ENCODE results near the gene CWC27.
"Not testable (repeated sequence)": the region's sequence is repeated elsewhere in the genome, so short reads cannot be mapped to it uniquely, and the experiment has no call there.

CWC27 gene

DNA sequence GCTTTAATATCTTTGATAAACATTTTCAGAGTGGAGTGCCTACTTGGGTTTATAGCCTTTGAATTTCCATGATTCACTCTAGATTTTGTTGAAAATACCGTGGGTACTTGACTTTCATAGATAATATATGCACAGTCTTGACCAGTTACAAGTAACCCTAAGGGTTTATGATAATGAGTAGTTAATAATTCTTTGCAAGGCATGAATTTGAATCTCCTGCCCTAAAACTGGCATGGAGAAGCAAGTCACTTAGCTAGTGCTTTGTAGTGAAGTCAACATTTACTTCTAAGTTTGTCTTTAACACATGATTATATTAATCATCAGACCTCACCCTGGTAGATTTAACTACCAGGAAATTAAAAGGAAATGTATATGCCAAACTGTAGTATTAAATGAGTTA is 115.8 kb downstream of the CWC27 start:
- Mint-ChIP-seq H3K4me3 (no peak overlapping the region), H3K9me3 (no peaks in the 10 kb centered on the region), H3K27me3 (no peaks in the 10 kb centered on the region), H3K27ac (no peak overlapping the region), H3K4me1 (ENCODE audit: low read depth) (no peaks in the 10 kb centered on the region), H3K36me3 (ENCODE audit: low read depth) (peaks cover 20% of the 10 kb centered on the region)
- no peak for DNase-seq

DNA sequence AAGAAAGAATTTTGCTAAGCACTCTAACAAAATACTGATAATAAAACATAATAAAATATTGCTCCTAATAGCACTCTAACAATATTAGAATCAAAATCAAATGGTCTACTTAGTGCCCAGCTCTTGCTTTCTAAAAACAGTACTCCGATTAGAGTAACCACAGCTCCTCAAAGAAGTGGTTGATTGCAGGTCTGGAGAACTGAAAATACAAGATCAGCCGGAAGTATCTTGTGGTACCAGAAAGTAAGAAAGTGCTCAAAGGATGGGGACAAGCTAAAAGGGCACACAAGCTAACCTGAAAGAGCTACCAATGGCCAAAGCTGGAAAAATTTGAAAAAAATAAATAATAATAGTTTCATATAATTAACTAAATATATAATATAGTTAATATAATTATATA is 119.2 kb downstream of the CWC27 start:
- Mint-ChIP-seq H3K9me3 (no peaks in the 10 kb centered on the region), H3K4me3 (no peak overlapping the region), H3K4me1 (ENCODE audit: low read depth) (no peaks in the 10 kb centered on the region), H3K27me3 (no peaks in the 10 kb centered on the region), H3K36me3 (ENCODE audit: low read depth) (peaks cover 32% of the 10 kb centered on the region), H3K27ac (no peak overlapping the region)
- DNase-seq, result no peak

DNA sequence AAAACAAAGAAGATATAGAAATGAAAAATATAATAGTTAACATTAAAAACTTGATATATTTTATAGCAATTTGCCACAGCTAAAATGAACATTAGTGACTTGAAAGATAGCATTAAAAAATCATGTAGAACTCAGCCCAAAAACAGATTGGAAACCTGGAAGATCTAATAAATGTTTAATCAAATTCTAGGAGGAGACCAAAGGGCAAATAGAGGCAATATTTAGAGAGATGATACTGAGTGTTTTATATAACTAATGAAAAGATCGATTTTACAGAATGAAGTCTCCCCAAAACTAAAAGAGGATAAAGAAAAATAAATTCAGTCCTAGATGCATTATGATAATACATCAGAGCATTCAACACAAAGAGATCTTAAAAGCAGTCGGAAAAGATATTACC is 127.0 kb downstream of the CWC27 start:
- no peak overlapping the region for H3K27ac Mint-ChIP-seq
- H3K27me3 Mint-ChIP-seq, result no peaks in the 10 kb centered on the region
- no peaks in the 10 kb centered on the region for H3K4me1 Mint-ChIP-seq (ENCODE audit: low read depth)
- peaks cover 14% of the 10 kb centered on the region for H3K9me3 Mint-ChIP-seq
- no peak for DNase-seq
- no peak overlapping the region for H3K4me3 Mint-ChIP-seq
- H3K36me3 Mint-ChIP-seq (ENCODE audit: low read depth), result peaks cover 66% of the 10 kb centered on the region

- no peak overlapping the region for H3K27ac Mint-ChIP-seq
- no peaks in the 10 kb centered on the region for H3K27me3 Mint-ChIP-seq
- H3K4me3 Mint-ChIP-seq, result no peak overlapping the region
- peaks cover 59% of the 10 kb centered on the region for H3K36me3 Mint-ChIP-seq (ENCODE audit: low read depth)
- DNase-seq, result no peak
- peaks cover 19% of the 10 kb centered on the region for H3K9me3 Mint-ChIP-seq
- H3K4me1 Mint-ChIP-seq (ENCODE audit: low read depth), result no peaks in the 10 kb centered on the region
These were observed 131.1 kb downstream of the CWC27 start for GRCh38 chr5:64899838-64900237.

DNA sequence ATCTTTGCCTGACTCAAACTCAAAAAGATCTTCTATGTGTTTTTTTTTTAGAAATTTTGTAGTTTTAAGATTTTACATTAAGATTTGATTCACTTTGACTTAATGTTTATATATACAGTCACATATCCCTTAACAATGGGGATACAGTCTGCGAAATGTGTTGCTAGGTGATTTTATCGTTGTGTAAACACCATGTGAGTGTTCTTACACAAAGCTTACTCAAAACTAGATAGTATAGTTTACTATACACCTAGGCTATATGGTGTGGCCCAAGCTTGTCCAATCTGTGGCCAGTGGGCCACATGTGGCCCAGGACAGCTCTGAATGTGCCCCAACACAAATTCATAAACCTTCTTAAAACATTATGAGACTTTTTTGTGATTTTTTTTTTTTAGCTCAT is 131.9 kb downstream of the CWC27 start:
- Mint-ChIP-seq H3K9me3 (peaks cover 21% of the 10 kb centered on the region), H3K4me3 (no peak overlapping the region), H3K36me3 (ENCODE audit: low read depth) (peaks cover 57% of the 10 kb centered on the region), H3K27me3 (no peaks in the 10 kb centered on the region), H3K4me1 (ENCODE audit: low read depth) (no peaks in the 10 kb centered on the region), H3K27ac (no peak overlapping the region)
- DNase-seq, result no peak

DNA sequence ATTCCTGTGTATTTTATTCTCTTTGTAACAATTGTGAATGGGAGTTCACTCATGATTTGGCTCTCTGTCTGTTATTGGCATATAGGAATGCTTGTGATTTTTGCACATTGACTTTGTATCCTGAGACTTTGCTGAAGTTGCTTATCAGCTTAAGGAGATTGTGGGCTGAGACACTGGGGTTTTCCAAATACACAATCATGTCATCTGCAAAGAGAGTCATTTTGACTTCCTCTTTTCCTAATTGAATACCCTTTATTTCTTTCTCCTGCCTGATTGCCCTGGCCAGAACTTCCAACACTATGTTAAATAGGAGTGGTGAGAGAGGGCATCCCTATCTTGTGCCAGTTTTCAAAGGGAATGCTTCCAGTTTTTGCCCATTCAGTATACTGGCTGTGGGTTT is 138.7 kb downstream of the CWC27 start:
- not testable (repeated sequence) for H3K4me3 Mint-ChIP-seq; H3K27ac Mint-ChIP-seq; H3K4me1 Mint-ChIP-seq (ENCODE audit: low read depth); DNase-seq; H3K27me3 Mint-ChIP-seq
- peaks cover 17% of the 10 kb centered on the region for H3K9me3 Mint-ChIP-seq
- peaks cover 53% of the 10 kb centered on the region for H3K36me3 Mint-ChIP-seq (ENCODE audit: low read depth)

DNA sequence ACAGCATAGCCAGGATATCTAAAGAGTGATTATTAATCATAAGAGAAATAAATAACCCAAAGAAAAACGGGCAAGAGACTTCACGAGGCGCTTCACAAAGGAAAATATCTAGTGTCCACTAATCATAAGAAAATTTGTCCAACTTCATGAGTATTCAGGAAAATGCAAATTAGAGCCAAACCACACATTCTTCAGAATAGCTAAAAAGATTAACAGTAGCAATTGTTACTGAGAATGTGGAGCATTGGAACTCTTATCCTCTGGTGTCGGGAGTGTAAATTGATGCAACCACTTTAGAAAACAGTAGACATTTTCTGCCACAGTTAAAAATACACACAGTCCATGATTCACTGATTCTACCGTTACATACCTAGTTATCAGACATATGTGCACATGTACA is 145.7 kb downstream of the CWC27 start:
- Mint-ChIP-seq H3K27me3 (no peaks in the 10 kb centered on the region), H3K27ac (no peak overlapping the region), H3K36me3 (ENCODE audit: low read depth) (peaks cover 49% of the 10 kb centered on the region), H3K4me1 (ENCODE audit: low read depth) (peaks cover 3% of the 10 kb centered on the region), H3K4me3 (no peak overlapping the region), H3K9me3 (peaks cover 15% of the 10 kb centered on the region)
- DNase-seq, result no peak

DNA sequence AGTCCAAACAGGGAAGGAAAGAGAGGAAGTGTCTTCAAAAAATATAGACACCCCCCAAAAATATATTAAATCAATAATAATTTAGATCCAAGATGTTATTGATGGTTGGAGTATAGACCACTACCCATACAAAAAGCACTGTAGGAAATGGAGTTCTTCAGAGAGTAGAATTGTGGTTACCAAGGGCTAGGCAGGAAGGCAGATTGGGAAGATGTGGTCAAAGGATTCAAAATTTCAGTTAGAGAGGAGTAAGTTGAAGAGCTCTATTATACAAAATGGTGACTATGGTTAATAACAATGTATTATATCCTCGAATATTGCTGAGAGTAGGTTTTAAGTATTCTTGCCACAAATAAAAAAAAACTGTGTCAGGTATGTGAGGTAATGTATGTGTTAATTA is 149.4 kb downstream of the CWC27 start:
- Mint-ChIP-seq H3K9me3 (peaks cover 34% of the 10 kb centered on the region), H3K4me3 (no peak overlapping the region), H3K4me1 (ENCODE audit: low read depth) (no peaks in the 10 kb centered on the region), H3K27ac (no peak overlapping the region), H3K27me3 (no peaks in the 10 kb centered on the region), H3K36me3 (ENCODE audit: low read depth) (peaks cover 76% of the 10 kb centered on the region)
- no peak for DNase-seq

DNA sequence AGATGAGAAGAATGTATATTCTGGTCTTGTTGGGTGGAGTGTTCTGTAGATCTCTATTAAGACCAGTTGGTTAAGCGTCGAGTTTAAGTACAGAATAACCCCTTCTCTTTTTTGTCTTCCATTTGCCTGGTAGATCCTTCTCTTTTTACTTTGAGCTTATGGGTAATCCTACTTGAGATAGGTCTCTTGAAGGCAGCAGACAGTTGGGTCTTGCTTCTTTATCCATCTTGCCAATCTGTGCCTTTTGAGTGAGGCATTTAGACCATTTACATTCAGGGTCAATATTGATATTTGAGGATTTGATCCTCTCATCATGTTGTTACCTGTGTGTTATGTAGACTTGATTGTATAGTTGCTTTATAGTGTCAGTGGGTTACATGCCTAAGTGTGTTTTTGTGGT is 152.7 kb downstream of the CWC27 start:
- H3K4me1 Mint-ChIP-seq (ENCODE audit: low read depth), result peaks cover 9% of the 10 kb centered on the region
- peaks cover 32% of the 10 kb centered on the region for H3K9me3 Mint-ChIP-seq
- no peak overlapping the region for H3K4me3 Mint-ChIP-seq
- no peak overlapping the region for H3K27ac Mint-ChIP-seq
- H3K36me3 Mint-ChIP-seq (ENCODE audit: low read depth), result peaks cover 72% of the 10 kb centered on the region
- DNase-seq, result no peak
- H3K27me3 Mint-ChIP-seq, result no peaks in the 10 kb centered on the region

DNA sequence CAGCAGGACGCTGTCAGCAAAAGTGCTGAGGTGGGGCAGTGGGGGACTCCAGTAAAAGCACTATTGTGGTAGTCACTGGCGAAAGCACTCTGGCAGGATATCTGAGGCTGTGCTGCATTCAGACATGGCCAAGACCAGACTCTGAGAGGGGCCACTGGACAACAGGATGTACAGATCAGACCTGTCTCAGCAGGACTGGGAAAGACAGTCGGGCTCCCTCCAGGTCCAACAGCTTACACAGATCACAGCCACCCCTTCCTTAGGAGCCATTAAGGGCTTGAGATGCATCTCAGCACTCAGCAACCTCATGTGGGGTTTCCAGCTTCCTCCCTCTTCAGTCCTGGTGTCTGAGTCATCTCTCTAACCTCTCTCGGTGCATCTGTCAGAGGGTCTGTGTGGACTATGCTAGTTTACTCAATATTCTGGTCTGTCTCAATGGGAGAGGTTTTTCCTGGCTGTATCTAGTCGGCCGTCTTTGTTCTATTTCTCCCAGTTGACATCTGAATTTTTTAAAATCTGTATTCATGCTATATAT is 154.5 kb downstream of the CWC27 start:
- no peaks in the 10 kb centered on the region for H3K27me3 Mint-ChIP-seq
- H3K4me1 Mint-ChIP-seq (ENCODE audit: low read depth), result peaks cover 18% of the 10 kb centered on the region
- no peak for DNase-seq
- H3K27ac Mint-ChIP-seq, result no peak overlapping the region
- peaks cover 60% of the 10 kb centered on the region for H3K36me3 Mint-ChIP-seq (ENCODE audit: low read depth)
- H3K4me3 Mint-ChIP-seq, result no peak overlapping the region
- peaks cover 25% of the 10 kb centered on the region for H3K9me3 Mint-ChIP-seq

GRCh38 chr5:64925123-64925522 is 156.4 kb downstream of the CWC27 start:
- H3K4me1 Mint-ChIP-seq (ENCODE audit: low read depth), result peaks cover 21% of the 10 kb centered on the region
- no peak overlapping the region for H3K27ac Mint-ChIP-seq
- H3K4me3 Mint-ChIP-seq, result no peak overlapping the region

GRCh38 chr5:64929833-64930232 is 161.1 kb downstream of the CWC27 start:
- Mint-ChIP-seq H3K27me3 (no peaks in the 10 kb centered on the region), H3K36me3 (ENCODE audit: low read depth) (peaks cover 51% of the 10 kb centered on the region), H3K4me1 (ENCODE audit: low read depth) (peaks cover 21% of the 10 kb centered on the region), H3K4me3 (no peak overlapping the region), H3K9me3 (peaks cover 11% of the 10 kb centered on the region), H3K27ac (no peak overlapping the region)
- DNase-seq, result no peak

More at GRCh38 chr5:64925123-64925522, 156.4 kb downstream of the CWC27 start:
- peaks cover 18% of the 10 kb centered on the region for H3K9me3 Mint-ChIP-seq
- H3K36me3 Mint-ChIP-seq (ENCODE audit: low read depth), result peaks cover 64% of the 10 kb centered on the region
- no peaks in the 10 kb centered on the region for H3K27me3 Mint-ChIP-seq
- no peak for DNase-seq

DNA sequence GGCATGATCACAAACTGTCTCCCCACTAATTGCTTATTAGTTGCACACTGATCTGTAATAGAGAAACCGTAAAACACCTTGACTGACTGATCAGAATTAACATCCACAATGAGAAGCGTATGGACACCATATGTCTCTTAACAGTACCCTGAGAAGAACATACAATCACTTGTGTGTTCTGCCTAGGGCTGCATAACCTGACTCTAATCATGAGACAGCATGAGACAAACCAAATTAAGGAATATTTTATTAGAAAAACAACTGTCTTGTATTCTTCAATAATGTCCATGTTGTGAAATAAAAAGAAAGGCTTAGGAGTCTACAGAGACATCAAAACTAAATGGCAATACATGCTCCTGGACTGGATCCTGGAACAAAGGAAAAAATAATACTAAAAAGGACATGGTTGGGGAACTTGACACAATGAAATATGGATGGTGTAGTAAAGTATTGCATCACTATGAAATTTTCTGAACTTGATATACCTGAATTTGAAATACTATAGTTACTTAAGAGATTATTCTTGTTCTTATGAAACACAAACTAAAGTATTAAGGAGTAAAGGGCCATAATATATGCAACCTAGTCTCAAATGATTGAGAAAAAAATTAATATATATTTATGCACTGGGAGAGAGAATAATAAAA is 162.1 kb downstream of the CWC27 start:
- peaks cover 14% of the 10 kb centered on the region for H3K9me3 Mint-ChIP-seq
- H3K4me1 Mint-ChIP-seq (ENCODE audit: low read depth), result peaks cover 13% of the 10 kb centered on the region
- DNase-seq, result no peak
- no peak overlapping the region for H3K27ac Mint-ChIP-seq
- H3K36me3 Mint-ChIP-seq (ENCODE audit: low read depth), result peaks cover 52% of the 10 kb centered on the region
- no peaks in the 10 kb centered on the region for H3K27me3 Mint-ChIP-seq
- H3K4me3 Mint-ChIP-seq, result no peak overlapping the region

GRCh38 chr5:64939422-64939771 is 170.7 kb downstream of the CWC27 start:
- not testable (repeated sequence) for H3K4me1 Mint-ChIP-seq (ENCODE audit: low read depth); H3K27me3 Mint-ChIP-seq; H3K27ac Mint-ChIP-seq; DNase-seq; H3K4me3 Mint-ChIP-seq
- Mint-ChIP-seq H3K36me3 (ENCODE audit: low read depth) (peaks cover 47% of the 10 kb centered on the region), H3K9me3 (peaks cover 23% of the 10 kb centered on the region)

DNA sequence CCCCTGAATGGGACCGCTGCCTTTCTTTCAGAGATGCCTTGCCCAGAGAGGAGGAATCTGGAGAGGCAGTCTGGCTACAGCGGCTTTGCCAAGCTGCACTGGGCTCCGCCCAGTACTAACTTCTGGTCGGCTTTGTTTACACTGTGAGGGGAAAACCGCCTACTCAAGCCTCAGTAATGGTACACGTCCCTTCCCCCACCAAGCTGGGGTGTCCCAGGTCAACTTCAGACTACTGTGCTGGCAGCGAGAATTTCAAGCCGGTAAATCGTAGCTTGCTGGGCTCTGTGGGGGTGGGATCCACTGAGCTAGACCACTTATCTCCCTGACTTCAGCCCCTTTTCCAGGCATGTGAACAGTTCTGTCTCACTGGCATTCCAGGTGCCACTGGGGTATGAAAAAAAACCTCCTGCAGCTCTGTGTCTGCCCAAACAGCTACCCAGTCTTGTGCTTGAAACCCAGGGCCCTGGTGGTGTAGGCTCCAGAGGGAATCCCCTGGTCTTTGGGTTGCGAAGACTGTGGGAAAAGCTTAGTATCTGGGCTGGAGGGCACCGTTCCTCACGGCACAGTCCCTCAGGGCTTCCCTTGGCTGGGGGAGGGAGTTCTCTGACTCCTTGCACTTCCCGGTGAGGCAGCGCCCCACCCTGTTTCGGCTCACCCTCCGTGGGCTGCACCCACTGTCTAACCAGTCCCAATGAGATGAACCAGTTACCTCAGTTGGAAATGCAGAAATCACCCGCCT is 171.2 kb downstream of the CWC27 start:
- Mint-ChIP-seq H3K36me3 (ENCODE audit: low read depth) (peaks cover 41% of the 10 kb centered on the region), H3K4me3 (no peak overlapping the region), H3K4me1 (ENCODE audit: low read depth) (no peaks in the 10 kb centered on the region), H3K27me3 (no peaks in the 10 kb centered on the region), H3K27ac (no peak overlapping the region), H3K9me3 (peaks cover 18% of the 10 kb centered on the region)
- no peak for DNase-seq
